GM12864 (cell line): ENCODE measurements around the gene DMRTC2.

Experiments
- DNase-seq: peaks from one replicate; pipeline ENCODE4 v3.0.0-alpha.2; 2011; ENCODE audit warnings: low read depth
- H3K4me3 ChIP-seq: 2 replicates; pipeline ENCODE4 v1.5.1; 2011; ENCODE audit warnings: mild to moderate bottlenecking, low read depth, low read length, control low read depth
- CTCF ChIP-seq: IDR thresholded peaks from 2 replicates; pipeline ENCODE4 v1.5.1; 2011; ENCODE audit warnings: low read depth, mild to moderate bottlenecking, moderate library complexity, low read length, control low read depth, inconsistent platforms; ENCODE audit errors: missing control alignments

Gene DMRTC2

GRCh38 chr19:41853344-41853743 lies 8.5 kb downstream of the DMRTC2 start:
- H3K4me3 ChIP-seq = no peak overlapping the region
- TF ChIP-seq CTCF = no peak
- DNase-seq = no peak

GRCh38 chr19:41853768-41854167 lies 8.9 kb downstream of the DMRTC2 start:
- no peak for TF ChIP-seq CTCF
- DNase-seq = no peak
- no peak overlapping the region for H3K4me3 ChIP-seq

GRCh38 chr19:41859213-41859617 lies 14.4 kb downstream of the DMRTC2 start:
- no peak for TF ChIP-seq CTCF

GRCh38 chr19:41859618-41860418 lies 15.0 kb downstream of the DMRTC2 start, which contains the start of gene RPS19:
TSS of gene RPS19 (plus strand) at chr19:41860255. CDS start at chr19:41860775, 520 bp downstream.
- peak; percentile 68 for TF ChIP-seq CTCF
- peak; percentile 95 for DNase-seq
- peak within 1 kb of the TSS; percentile 68 for H3K4me3 ChIP-seq

More at GRCh38 chr19:41859213-41859617, 14.4 kb downstream of the DMRTC2 start:
- H3K4me3 ChIP-seq = peak overlapping the region; percentile 40; the same call in 1 of the 2 replicates
- DNase-seq = no peak

GRCh38 chr19:41860419-41861115 lies 15.7 kb downstream of the DMRTC2 start:
- TF ChIP-seq CTCF = no peak
- DNase-seq = no peak
- peak overlapping the region; percentile 68 for H3K4me3 ChIP-seq

- DNase-seq = no peak
- TF ChIP-seq CTCF = no peak
- peak overlapping the region; percentile 68 for H3K4me3 ChIP-seq
These were observed 16.4 kb downstream of the DMRTC2 start for GRCh38 chr19:41861116-41861768.
